ENCODE results near the gene RSPRY1.

The RSPRY1 gene

DNA sequence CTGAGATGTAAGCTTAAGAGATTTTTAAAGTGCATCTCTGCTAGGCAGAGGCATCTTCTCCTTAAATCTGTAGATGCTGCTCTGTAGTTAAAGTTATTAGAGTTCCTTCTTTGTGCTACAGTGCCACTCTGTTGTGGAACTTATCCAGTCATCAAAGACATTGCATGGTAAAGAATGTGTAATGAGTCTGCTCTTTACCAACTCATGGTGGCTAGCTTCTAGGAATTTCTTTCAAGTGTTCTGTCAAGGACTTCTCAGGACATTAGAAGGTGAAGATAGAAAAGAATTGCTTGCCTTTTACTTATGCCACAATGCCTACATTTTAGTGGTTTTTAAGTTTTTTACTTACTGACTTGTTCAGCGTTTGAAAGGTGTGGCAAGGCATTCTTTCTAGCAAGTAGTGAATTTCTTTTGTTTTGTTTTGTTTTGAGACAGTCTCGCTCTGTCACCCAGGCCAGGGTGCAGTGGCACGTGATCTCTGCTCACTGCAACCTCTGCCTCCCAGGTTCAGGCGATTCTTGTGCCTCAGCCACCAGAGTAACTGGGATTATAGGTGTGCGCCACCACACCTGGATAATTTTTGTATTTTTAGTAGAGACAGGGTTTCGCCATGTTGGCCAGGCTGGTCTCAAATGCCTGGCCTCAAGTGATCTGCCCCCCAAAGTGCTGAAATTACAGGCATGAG lies 38.7 kb downstream of the RSPRY1 start:
- DNase-seq: no peak

DNA sequence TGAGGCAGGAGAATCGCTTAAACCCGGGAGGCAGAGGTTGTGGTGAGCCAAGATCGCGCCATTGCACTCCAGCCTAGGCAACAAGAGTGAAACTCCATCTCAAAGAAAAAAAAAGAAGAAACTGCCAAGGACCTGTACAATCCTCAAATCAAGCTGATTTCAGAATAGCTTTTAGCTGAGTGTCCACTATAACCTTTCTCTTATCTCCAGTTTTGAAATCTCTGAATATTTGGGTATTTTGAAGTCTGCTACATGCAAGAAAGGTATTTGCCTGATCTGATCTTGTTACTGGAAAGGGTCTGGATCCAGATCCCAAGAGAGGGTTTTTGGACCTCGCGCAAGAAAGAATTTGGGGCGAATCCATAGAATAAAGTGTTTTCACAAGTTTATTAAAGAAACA lies 39.8 kb downstream of the RSPRY1 start:
- no peak for DNase-seq

DNA sequence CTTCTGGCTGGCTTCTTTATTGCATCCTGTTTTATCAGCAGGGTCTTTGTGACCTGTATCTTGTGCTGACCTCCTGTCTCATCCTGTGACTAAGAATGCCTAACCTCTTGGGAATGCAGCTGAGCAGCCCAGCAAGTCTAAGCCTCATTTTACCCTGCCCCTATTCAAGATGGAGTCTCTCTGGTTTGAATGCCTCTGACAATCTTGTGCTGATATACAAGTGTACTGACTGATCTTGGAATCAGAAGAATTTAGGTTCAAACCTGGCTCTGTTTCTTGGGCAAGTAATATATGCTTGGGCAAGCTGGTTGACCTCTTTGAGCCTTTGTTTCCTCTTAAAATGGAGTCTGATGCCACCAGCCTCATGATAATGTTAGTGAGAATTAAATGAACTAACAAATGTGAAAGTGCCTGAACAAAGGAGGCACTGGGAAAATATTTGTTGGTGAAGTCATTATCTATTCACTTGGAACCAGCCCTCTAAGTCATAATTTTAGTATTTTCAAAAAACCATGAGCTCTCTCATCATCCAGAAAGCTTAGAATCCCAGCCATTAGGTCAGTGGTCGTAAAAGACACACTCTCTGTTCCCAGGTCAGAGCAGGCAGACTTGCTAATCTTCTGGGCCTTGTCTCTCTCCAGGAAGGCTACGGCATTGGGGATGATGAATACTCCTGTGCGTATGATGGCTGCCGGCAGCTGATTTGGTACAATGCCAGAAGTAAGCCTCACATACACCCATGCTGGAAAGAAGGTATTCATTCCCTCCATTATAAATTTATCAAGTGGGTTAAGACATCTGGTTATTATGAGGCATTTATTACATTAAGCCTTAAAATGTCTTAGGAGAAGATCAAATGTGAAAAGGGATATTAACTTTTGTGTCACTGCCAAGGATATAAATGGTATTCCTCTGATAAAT lies 40.8 kb downstream of the RSPRY1 start:
- no peak for DNase-seq

DNA sequence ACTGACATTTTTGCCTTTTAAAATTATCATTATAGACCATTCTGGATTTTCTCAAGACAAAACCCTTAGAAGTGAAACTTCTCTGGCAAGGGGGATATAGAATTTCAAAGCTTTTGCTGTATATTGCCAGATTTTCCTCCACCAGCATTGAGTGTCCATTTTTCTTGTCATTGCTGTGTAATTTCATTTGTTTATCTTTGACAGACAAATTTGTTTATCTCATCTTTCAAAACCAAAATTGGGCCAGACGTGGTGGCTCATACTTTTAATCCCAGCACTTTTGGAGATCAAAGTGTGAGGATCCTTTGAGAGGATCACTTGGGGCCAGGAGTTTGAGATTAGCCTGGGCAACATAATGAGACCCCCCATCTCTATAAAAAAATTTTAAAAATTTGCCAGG lies 43.0 kb downstream of the RSPRY1 start:
- DNase-seq: no peak

DNA sequence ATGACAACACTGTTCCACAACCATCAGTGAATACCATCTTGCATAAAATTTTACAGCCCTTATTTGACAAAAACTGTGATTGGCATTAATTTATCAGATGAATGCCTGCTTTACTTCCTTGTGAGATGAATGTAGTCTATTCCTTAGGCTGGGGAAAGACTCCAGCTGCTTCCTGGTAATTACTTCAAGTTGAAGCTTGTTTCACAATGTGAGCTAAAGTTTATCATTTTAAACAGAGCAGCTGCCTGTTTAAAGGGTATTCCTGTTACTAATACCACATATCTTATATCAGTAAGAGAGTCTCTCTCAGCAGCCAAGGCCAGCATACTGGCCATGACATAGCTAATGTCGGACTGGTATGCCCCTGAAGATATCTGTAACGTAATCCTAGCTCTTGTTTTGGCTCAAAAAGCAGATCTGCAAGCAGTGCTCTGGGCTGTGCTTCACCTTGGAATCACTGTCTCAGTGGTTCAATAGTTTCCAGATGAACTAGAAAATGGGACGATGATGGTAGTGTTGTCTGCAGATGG lies 45.8 kb downstream of the RSPRY1 start:
- no peak for DNase-seq

DNA sequence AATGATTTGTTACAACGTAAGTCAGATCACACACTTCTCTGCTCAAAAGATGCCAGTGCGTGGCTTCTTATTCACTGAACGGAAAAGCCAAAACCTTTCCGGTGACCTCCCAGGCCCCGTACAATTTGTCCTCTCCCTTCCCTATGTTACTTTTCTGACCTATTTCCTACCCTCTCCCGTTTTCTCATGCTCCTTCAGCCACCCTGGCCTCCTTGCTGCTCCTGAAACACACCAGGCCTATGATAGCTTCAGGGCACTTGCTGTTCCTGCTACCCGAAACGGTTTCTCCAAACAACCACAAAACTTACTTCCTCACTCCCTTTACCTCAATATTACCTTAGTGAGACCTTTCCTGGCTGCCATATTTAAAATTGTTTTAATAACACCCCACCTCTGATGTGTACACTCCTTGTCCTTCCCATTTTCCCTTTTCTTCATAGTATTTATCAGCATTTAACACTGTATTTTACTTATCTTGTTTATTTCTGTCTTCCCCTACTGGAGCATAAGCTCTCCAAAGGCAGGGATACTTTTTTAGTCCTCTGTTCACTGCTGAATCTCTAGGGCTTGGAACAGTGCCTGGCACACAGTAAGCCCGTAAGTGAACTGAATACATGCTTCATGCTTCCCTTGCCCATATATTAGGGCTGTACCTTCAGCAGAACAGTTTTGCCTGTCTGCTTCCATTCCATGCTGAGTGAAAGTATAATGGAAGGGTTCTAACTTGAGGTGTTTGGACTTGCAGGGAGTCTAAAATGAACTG lies 48.0 kb downstream of the RSPRY1 start:
- no peak for DNase-seq

DNA sequence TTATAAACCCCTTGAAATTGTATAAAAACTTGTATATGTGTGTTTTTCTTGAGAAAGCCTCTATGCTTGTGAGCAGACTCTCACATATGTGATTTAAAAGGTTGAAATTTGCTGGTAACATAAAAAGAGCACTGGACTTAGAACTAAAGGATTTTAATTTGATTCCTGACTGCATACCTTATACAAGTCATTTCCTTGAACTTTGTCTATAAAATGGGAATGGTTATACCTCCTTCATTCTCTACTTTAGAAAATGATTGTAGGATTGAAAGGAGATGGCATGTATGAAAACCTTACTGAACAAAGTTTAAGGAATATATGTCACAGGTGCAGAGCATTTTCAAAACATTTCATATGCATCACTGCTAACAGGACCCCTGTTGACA lies 48.6 kb downstream of the RSPRY1 start:
- no peak for DNase-seq

DNA sequence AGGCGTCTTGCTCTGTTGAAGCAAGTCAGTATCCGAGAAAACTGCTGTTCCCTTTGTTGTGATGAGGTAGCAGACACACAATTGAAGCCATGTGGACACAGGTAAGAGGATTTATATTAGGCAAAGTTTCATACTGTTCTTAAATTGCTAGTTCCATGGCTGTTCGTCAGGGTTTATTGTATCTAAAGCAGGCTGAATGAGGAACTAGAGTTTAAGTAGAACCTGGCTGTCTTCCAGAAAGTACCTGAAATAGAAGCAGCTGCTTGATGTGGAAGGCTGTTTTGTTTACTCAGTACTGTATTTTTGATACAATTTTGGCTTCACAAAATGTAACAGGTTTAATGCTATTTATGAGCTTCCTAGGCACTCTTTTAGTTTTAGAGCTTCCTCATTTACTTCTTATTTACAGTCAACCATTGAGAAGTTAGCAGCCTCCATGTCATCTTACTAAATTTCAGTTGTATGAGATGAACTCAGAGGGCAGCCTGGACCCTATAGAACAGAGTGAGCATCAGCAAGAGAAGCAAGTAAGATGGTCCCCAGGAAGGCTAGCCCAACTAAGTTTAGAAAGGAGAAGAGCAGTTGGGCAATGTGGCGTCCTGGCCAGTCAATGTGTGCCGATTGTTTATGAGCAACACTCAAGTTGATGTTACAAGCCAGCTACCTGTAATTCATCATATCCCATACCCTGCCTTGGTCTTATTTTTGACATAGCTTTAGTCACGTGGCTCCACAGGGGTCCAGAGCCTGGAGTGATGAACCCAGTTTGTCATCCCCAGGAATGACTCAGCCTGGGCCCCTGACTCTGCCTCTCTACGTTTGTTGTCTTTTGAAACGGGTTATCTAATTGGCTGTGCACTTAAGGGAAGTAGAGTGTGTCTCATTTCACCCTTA lies 49.2 kb downstream of the RSPRY1 start:
- DNase-seq: no peak

DNA sequence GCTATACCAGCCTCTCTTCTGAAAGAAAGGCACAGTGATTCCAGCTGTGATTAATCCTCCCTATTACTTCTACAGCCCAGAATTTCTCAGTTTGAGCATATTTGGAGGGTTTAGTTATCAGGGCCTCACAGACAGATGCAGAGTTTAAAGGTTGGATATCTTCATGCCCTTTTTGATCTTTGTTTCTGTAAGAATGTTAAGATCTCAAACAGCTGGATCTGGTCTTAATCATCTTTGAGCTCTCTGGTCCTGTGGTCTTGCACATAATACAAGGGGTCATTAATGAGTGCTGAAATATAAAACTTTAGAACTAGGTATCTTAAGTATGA lies 49.9 kb downstream of the RSPRY1 start:
- no peak for DNase-seq

DNA sequence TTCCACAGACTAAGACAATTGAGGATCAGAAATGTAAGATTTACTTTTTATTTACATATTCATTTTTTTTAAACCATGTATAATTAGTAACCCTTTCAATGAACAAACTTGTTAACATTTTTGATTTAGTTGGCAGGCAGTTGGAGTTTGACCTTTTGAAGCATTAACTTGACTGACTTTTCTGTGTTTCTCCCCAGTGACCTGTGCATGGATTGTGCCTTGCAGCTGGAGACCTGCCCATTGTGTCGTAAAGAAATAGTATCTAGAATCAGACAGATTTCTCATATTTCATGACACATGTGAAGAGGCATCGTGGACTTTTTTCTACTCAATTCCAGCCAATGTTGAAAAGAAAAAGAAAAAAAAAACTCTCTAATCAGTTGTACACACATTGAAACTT lies 52.6 kb downstream of the RSPRY1 start:
- DNase-seq: no peak

DNA sequence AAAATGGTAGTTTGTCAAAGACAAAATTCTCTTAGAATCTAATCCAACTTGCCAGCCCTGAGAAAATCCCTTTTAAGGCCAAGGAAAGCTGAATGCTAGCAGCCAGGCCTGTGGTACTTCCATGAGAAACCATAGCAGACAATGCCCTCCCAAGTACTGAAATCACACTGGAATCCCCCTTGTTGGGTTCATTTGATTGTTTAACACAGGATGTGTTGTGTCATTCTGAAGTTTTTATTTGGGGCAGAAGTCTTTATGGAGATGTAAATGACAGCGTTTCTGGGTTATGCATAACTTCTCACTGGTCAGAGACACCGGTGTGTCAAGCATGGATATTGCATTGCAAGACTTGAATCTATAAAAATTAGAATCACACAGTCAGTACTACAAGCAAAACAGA lies 53.0 kb downstream of the RSPRY1 start:
- no peak for DNase-seq

DNA sequence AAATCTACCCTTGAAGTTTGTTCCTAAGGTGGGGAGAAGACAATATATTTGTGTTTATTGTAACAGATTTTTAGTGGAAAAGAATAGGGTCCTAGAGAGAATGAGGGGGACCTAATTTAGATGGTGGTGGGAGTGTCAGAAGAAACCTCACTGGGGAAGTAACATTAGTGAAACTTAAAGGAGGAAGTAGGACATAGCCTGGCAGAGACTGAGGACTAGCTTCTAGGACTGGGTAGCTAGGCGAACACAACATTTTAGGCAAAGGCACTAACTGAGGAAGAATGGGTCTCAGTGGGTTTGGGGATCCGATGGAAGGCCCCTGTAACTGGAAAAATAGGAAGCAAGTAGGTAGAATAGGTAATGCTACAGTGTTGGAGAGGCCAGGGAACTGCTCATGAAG lies 54.7 kb downstream of the RSPRY1 start:
- DNase-seq: no peak

DNA sequence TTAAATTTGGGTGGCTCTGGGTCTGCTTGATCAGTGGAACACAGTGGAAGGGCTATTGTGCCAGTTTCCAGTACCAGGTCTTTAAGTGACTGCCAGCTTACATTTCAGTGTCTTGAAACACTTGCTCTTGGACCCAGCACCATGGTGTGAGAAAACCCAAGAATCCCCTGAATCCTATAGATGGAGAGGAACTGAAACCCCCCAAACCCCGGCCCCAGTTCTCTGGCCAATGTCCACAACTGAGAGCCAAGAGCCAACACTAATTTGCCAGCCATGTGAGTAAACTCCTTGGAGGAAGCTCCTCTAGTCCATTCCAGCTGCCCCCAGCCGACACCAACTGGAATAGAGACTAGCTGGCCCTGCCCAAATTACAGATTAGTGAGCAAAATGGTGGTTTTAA lies 56.5 kb downstream of the RSPRY1 start:
- no peak for DNase-seq

DNA sequence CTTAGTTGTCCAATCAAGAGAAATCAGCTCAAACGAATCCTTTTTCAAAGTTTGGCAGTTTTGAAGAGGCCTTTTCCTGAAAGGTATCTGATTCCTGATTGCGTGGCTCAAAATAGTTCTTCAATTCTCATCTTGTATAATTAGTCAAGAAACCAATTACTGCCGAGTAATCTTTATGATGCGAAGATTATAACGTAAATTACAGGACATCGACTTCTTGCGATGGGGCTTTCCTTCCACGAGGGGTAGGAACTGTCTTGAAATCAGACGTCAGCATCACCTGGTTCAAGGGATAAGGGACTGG lies 58.3 kb downstream of the RSPRY1 start:
- no peak for DNase-seq

DNA sequence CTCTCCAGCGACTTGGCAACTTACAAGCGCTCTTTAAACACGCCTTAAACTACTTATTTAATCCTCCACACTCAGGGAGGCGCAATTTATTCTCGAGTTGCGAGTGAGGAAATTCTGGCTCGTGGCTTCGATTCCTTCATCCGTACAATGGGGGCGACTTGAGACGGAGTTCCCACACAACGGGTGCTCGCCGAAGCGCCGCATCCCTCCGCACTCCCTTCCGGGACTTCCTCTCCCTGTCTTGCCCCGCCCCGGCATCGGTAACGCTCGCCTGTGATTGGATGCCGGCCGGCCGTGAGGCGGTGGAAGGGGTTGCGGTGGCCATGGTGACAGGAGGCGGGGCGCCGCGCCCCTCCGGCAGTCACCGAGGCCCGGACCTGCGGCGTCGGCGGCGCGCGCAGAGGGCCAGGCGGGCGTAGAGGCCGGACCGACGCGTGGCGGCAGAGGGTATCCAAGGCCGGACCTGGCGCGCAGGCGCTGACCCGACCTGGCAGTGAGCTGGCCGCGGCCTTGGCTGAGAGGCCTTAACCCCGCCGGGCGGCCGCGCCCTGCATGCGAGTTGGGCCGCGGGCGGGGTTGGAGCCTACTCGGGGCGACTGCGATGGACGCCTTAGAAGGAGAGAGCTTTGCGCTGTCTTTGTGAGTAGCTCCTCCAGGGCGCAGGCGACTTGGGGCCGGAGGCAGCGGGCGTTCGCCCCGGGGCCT lies 58.8 kb downstream of the RSPRY1 start, which contains the start of gene ARL2BP:
ARL2BP (plus strand) TSS at position 493 of the 705 bp plus-strand sequence; CDS start at position 602, 109 bp downstream.
- DNase-seq: peak; percentile 90 to 92

DNA sequence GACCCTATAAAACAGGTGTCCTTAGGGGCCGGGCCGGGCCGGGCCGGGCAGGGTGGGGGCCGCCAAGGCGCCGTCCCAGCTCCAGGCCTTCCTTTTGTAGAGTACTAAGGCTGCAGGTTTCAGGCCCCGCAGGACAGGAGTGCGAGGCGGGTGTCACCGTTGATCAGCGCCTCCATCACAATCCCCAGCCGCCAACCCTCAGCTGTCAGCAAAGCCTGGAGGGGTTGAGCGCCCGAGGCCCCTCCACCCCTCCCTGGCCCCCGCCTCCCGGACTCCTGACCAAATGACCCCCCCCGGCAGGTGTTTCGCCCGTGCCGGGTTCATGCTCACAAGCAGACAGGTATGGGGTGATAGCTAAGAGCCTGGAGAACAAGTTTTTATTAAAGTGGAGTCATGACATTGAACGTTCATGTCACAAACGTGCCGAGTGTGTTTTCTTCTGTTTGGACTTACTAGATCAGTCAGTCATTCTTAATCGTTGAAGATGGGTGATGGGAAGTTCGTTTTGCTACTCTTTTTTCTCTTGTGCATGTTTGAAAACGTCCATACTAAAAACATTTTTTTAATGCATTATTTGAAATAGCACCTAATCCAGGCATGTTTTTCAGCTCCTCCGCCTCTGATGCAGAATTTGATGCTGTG lies 59.5 kb downstream of the RSPRY1 start:
- DNase-seq: no peak

DNA sequence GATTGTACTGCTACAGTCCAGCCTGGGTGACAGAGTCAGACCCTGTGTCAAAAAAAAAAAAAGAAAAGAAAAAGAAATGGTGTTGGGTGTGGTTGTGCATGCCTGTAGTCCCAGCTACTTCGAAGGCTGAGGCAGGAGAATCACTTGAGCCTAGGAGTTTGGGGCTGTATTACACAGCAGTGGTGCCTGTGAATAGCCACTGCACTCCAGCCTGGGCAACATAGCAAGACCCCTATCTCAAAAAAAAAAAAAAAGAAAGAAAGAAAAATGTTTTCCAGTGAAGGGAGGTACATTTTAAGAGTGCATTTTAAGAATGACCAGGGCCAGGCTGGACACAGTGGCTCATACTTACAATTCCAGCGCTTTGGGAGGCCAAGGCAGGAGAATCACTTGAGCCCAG lies 65.2 kb downstream of the RSPRY1 start:
- no peak for DNase-seq

DNA sequence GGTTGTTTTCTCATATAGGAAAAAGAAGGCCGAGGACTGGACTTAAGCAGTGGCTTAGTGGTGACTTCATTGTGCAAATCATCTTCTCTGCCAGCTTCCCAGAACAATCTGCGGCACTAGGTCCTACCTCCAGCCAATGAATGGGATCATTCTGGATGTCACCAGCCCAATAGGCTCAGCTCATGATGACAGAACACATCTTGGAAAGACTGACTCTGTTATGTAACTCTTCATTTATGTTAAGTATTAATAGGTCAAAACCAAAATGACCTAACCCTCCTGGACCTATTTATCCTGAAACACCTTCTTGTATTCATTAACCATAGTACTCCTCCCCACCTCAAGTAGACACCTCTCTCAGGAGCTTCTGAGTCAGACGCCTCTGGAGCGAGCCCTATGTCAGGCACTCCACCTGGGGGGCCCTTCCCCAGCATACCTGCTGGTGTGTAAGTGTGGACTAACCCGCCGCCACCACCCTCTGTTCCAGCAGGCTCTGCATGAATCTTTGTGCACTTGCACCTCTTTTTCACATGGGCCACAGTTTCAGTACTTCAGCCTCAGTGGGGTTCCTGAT lies 66.1 kb downstream of the RSPRY1 start:
- no peak for DNase-seq

DNA sequence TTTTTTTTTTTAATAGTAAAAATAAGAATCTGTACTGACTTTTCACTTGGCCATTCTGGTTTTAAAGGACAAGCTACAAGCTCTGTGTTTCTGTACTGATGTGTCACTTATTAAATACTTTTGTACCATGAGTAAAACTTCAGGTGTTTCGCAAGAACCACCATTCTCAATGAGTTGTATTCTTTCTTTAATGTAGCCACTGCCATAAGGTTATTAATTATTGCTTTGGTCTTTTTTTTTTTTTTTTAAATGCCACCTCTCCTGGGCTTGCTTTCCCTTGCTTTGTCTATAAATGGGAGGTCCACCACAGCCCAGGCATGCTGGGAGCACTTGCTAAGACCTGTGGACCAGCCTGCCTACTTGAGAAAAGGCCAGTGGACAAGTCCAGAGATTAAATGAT lies 67.3 kb downstream of the RSPRY1 start:
- no peak for DNase-seq

DNA sequence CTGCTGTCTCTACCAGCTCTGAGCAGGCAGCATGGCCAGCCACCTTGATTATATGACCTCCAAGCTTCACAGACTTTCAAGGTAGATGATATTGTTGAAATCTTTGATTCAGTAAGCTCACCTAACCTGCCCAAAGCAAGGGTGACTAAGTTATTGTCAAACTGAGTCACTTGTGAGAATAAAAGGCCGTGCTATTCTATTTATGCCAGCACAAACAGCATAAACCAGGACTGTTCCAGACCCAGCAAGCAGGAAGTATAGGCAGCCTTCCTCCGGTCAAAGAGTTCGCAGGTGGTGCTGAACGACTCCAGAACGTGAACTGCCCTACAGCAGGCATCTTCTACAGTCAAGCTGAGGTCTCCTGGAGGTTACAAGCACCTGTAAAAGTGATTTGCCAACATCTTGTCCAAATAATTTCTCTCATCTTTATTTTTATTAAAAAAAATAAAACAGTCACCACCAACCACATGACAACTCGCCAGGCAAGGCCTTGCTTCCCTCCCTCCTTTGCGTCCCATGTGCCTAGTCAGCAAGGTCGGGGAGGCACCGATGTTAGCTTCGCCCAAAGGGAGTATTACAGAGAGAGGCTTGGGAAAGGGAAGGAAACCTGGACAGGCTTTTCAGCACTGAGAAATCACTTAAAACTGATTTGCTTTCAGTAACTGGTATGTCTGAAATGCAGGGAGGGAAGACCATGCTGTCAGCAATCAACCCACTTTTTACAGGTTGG lies 69.7 kb downstream of the RSPRY1 start:
- no peak for DNase-seq

Data from cerebellar nuclear complex (tissue), 1 donor.